Endothelial cell of umbilical vein (primary cell): ENCODE results near the gene PPP1R16B. TPM values are rescaled to one million over a fixed set of nuclear protein-coding genes. Genes with fewer than 3 reads are reported as not detected.

Experiments used
- BruUV-seq: library from RNA; stranded (reverse); fragments of 400-500 nt; replicated peaks from 2 replicates; lab custom pipeline; 2021; lab: Mats Ljungman, UMichigan
- CTCF ChIA-PET: fragments of 300-600, 350-600 bp; sonication (Branson Sonifier 250); formaldehyde crosslinking; loops from one replicate; lab custom pipeline; 2021; ENCODE audit warnings: antibody characterized with exemption, inconsistent platforms; lab: Charles Lee
- POLR2A ChIA-PET: fragments of 300-600, 350-600 bp; sonication (Branson Sonifier 250); formaldehyde crosslinking; loops from one replicate; lab custom pipeline; 2021; ENCODE audit warnings: antibody characterized with exemption, inconsistent platforms; lab: Charles Lee
- DNase-seq: peaks from one replicate; pipeline ENCODE4 v3.0.0-alpha.2; 2011; ENCODE audit warnings: low read depth, low spot score
- FAIRE-seq: peaks from 2 replicates; lab custom pipeline; 2011; peaks lifted over from hg19 to GRCh38; lab: Jason Lieb, UNC
- H2AFZ ChIP-seq: 2 replicates; pipeline ENCODE4 v1.6.0; 2012; ENCODE audit warnings: low read depth, low read length, control low read depth, inconsistent platforms
- H3K27ac ChIP-seq: 2 replicates; pipeline ENCODE4 v1.5.1; 2011; ENCODE audit warnings: low read depth, mild to moderate bottlenecking, control low read depth, low read length, moderate library complexity; ENCODE audit not compliant: insufficient read depth
- H3K27me3 ChIP-seq, 2 experiments: 2 replicates each; pipeline versions ENCODE4 v1.6.0 to v1.6.1; 2011; ENCODE audit warnings: low read length in 2 of 2, mixed read lengths in 1 of 2; ENCODE audit not compliant: control insufficient read depth in 2 of 2, insufficient read depth in 2 of 2
- H3K36me3 ChIP-seq, 2 experiments: 2 replicates in 1 of 2; 3 replicates in 1 of 2; pipeline ENCODE4 v1.5.1; 2011; ENCODE audit warnings: low read length in 2 of 2, mild to moderate bottlenecking in 1 of 2, moderate library complexity in 1 of 2; ENCODE audit not compliant: control insufficient read depth in 2 of 2, insufficient read depth in 2 of 2; ENCODE audit errors: extremely low read depth in 1 of 2
- H3K4me1 ChIP-seq: 3 replicates; pipeline ENCODE4 v1.5.1; 2011; ENCODE audit warnings: mild to moderate bottlenecking, low read length; ENCODE audit not compliant: control insufficient read depth, insufficient read depth; ENCODE audit errors: extremely low read depth
- H3K4me2 ChIP-seq: 2 replicates; pipeline ENCODE4 v1.6.1; 2011; ENCODE audit warnings: low read length, control low read depth, mixed read lengths; ENCODE audit not compliant: insufficient read depth
- H3K4me3 ChIP-seq, 3 experiments: fragments of 200-600 bp in 1 of 3; sonication (generic), shearing (Covaris generic) in 1 of 3; replicated peaks in 1 of 3; 2 replicates each; pipeline ENCODE4 v1.5.1; 2011 to 2016; ENCODE audit warnings: control low read depth in 3 of 3, low read length in 3 of 3, mild to moderate bottlenecking in 2 of 3, inconsistent platforms in 1 of 3, low read depth in 1 of 3, moderate library complexity in 1 of 3; ENCODE audit not compliant: insufficient read depth in 1 of 3
- H3K79me2 ChIP-seq: 2 replicates; pipeline ENCODE4 v1.6.0; 2012; ENCODE audit warnings: low read length, inconsistent platforms; ENCODE audit not compliant: control insufficient read depth, insufficient read depth
- H3K9ac ChIP-seq: replicated peaks from 2 replicates; pipeline ENCODE3; 2011; ENCODE audit warnings: low read length, control low read depth; ENCODE audit not compliant: insufficient read depth; ENCODE audit errors: extremely low read depth
- H3K9me1 ChIP-seq: replicated peaks from 3 replicates; pipeline ENCODE4 v1.6.0; 2011; ENCODE audit warnings: mild to moderate bottlenecking, low read length; ENCODE audit not compliant: control insufficient read depth, insufficient read depth; ENCODE audit errors: extremely low read depth
- H3K9me3 ChIP-seq: replicated peaks from 2 replicates; pipeline ENCODE4 v1.5.1; 2012; ENCODE audit warnings: low read length, inconsistent platforms; ENCODE audit not compliant: control insufficient read depth, insufficient read depth
- H4K20me1 ChIP-seq: replicated peaks from 2 replicates; pipeline ENCODE3; 2011; ENCODE audit warnings: mild to moderate bottlenecking, low read length; ENCODE audit not compliant: control insufficient read depth, insufficient read depth; ENCODE audit errors: extremely low read depth
- CTCF ChIP-seq, 2 donors: IDR thresholded peaks; 1 replicate in 1 of 2; 2 replicates in 1 of 2; pipeline ENCODE4 v1.5.1; 2011; ENCODE audit warnings: low read length in 2 of 2, mild to moderate bottlenecking in 2 of 2, moderate library complexity in 2 of 2, control low read depth in 1 of 2, inconsistent platforms in 1 of 2, low read depth in 1 of 2; ENCODE audit not compliant: insufficient read depth in 1 of 2; ENCODE audit errors: extremely low read depth in 1 of 2
- EZH2 ChIP-seq: IDR thresholded peaks from 2 replicates; pipeline ENCODE4 v1.6.1; 2012; ENCODE audit warnings: borderline replicate concordance, low read depth, mild to moderate bottlenecking, moderate library complexity, low read length, inconsistent platforms; ENCODE audit not compliant: severe bottlenecking
- FOS ChIP-seq: IDR thresholded peaks from 2 replicates; pipeline ENCODE4 v1.6.1; 2011; ENCODE audit warnings: mild to moderate bottlenecking, low read length, moderate library complexity, borderline replicate concordance; ENCODE audit not compliant: insufficient read depth
- GATA2 ChIP-seq: IDR thresholded peaks from 2 replicates; pipeline ENCODE4 v1.7.0; 2011; ENCODE audit warnings: low read depth, mild to moderate bottlenecking, moderate library complexity, mixed read lengths, low read length; ENCODE audit not compliant: insufficient read length, insufficient read depth
- JUN ChIP-seq: IDR thresholded peaks from 2 replicates; pipeline ENCODE4 v1.6.1; 2011; ENCODE audit warnings: borderline replicate concordance, low read depth; ENCODE audit not compliant: insufficient read length, insufficient read depth
- MAX ChIP-seq: IDR thresholded peaks from 2 replicates; pipeline ENCODE4 v1.6.1; 2011; ENCODE audit not compliant: insufficient read depth, insufficient read length
- MYC ChIP-seq: IDR thresholded peaks from one replicate; pipeline ENCODE4 v1.6.1; 2011; ENCODE audit warnings: mild to moderate bottlenecking, low read depth, low read length
- POLR2A ChIP-seq: IDR thresholded peaks from 2 replicates; pipeline ENCODE4 v1.6.1; 2012; ENCODE audit warnings: low read depth, mild to moderate bottlenecking, control low read depth, low read length
- POLR2AphosphoS5 ChIP-seq: IDR thresholded peaks from 2 replicates; pipeline ENCODE4 v1.6.1; 2012; ENCODE audit warnings: low read depth, mild to moderate bottlenecking, control low read depth, low read length, moderate library complexity; ENCODE audit not compliant: insufficient read depth
- dilution Hi-C: fragments of 300-500 bp; cut with MboI; formaldehyde crosslinking; loops from one replicate; pipeline ENCODE4 v1.15.0; 2019; ENCODE audit warnings: low sequenced_read_pairs; ENCODE audit not compliant: extremely low pct_ligation_motif_present
- intact Hi-C: fragments of 100-400 bp; cut with micrococcal nuclease; formaldehyde crosslinking; loops from one replicate; pipeline ENCODE4 v1.10.0; 2022
- polyA plus RNA-seq, 4 experiments: library from polyadenylated mRNA; depleted of rRNA in 3 of 4; stranded (reverse) in 3 of 4; unstranded in 1 of 4; fragments of >200 nt; gene quantifications; 2 replicates each; pipeline versions ENCODE4 v1.2.1 to v1.2.3, GENCODE V29; 2011 to 2012; ENCODE audit warnings: missing spikeins in 1 of 4
- total RNA-seq: library from RNA; stranded (reverse); gene quantifications from 2 replicates; pipeline ENCODE4 v1.2.3, GENCODE V29; 2021

PPP1R16B gene
- total and polyA plus RNA-seq, 2 donors (not counting 3 experiments of a cell fraction or from before 2014, with no cell fraction given): 34.7 to 68.1 TPM

- dilution Hi-C loops (no loop called here), intact Hi-C loops (no loop called here)
- CTCF ChIA-PET: interaction anchor here (0.9 to 1.9 kb wide), 4 partner anchors 8 to 77 kb away, joined by 3 to 17 read pairs (median 3); partner anchors contain the start of genes FAM83D and PPP1R16B
- no peaks in the 10 kb centered on the region for H3K36me3 ChIP-seq
- no peaks in the 10 kb centered on the region for H3K9me3 ChIP-seq
- no peak overlapping the region for H3K9ac ChIP-seq
- no peak overlapping the region for H3K27ac ChIP-seq
- H3K9me1 ChIP-seq: no peaks in the 10 kb centered on the region
- DNase-seq (no peak), FAIRE-seq (no peak)
- no peaks in the 10 kb centered on the region for H3K79me2 ChIP-seq
- POLR2A ChIA-PET: no interaction called here
- peaks cover 6% of the 10 kb centered on the region for H3K4me1 ChIP-seq
- H3K27me3 ChIP-seq: no peaks in the 10 kb centered on the region
- no peak for TF ChIP-seq MYC
- TF ChIP-seq JUN: no peak
- no peak for TF ChIP-seq FOS
- no peak for TF ChIP-seq MAX
- no peak for TF ChIP-seq CTCF (IDR thresholded peaks at IDR 0.05; ENCODE audit: extremely low read depth in 1 of 2, insufficient read depth in 1 of 2, low read depth in 1 of 2, low read length in 2 of 2)
- TF ChIP-seq POLR2A: no peak
- TF ChIP-seq GATA2: no peak
- TF ChIP-seq EZH2: no peak
- TF ChIP-seq POLR2AphosphoS5: no peak
- BruUV-seq: no TSS peak
- no peaks in the 10 kb centered on the region for H4K20me1 ChIP-seq
- H3K4me2 ChIP-seq: no peak overlapping the region
- H3K4me3 ChIP-seq: no peak overlapping the region
- no peak overlapping the region for H2AFZ ChIP-seq
These were observed 77.1 kb downstream of the PPP1R16B start for GRCh38 chr20:38882600-38882999.
